HCT116 (cell line): ENCODE data around the gene MED15. TPM values are rescaled to one million over a fixed set of nuclear protein-coding genes. Genes with fewer than 3 reads are reported as not detected.

ENCODE experiments used
- ATAC-seq: fragments of 200-7000 bp; cut with Tn5 transposase; 2 replicates; pipeline ENCODE4 v1.9.1; 2020; ENCODE audit warnings: mild to moderate bottlenecking, moderate library complexity
- BruUV-seq: library from RNA; stranded (reverse); fragments of 400-500 nt; replicated peaks from 2 replicates; lab custom pipeline; 2021; lab: Mats Ljungman, UMichigan
- CTCF ChIA-PET: fragments of 300-600 bp; sonication (Branson Sonifier 250); formaldehyde crosslinking; loops from one replicate; lab custom pipeline; 2021; ENCODE audit warnings: antibody characterized with exemption; lab: Charles Lee
- POLR2A ChIA-PET: fragments of 300-600, 350-600 bp; sonication (Branson Sonifier 250); formaldehyde crosslinking; loops from one replicate; lab custom pipeline; 2021; ENCODE audit warnings: antibody characterized with exemption; lab: Charles Lee
- RAD21 ChIA-PET, 2 experiments: fragments of 300-600 bp; sonication (Branson Sonifier 250); formaldehyde crosslinking; loops; one replicate each; lab custom pipeline; 2023; ENCODE audit warnings: low total read pairs in 2 of 2; ENCODE audit not compliant: uncharacterized antibody in 2 of 2, unreplicated experiment in 2 of 2, low non-redundant PET in 1 of 2; lab: Charles Lee
- DNase-seq: peaks from one replicate; pipeline ENCODE4 v3.0.0-alpha.2; 2010; ENCODE audit warnings: low read depth, low spot score
- H2AFZ ChIP-seq: fragments of 200-600 bp; shearing (Covaris generic), sonication (generic); 2 replicates; pipeline ENCODE4 v1.6.1; 2017; ENCODE audit warnings: low read depth, mixed run types, mixed read lengths, antibody characterized with exemption, low read length; ENCODE audit not compliant: poor library complexity, severe bottlenecking
- H3K27ac ChIP-seq: 2 replicates; pipeline ENCODE4 v1.5.1; 2012; ENCODE audit warnings: low read depth, low read length
- H3K27me3 ChIP-seq: fragments of 200-600 bp; sonication (generic); 2 replicates; pipeline ENCODE4 v1.6.1; 2016; ENCODE audit warnings: mixed run types, low read length, mixed read lengths; ENCODE audit not compliant: insufficient read depth
- H3K36me3 ChIP-seq, 2 experiments: fragments of 200-500 bp in 1 of 2; fragments of 200-600 bp in 1 of 2; sonication (Bioruptor generic) in 1 of 2; sonication (generic) in 1 of 2; 2 replicates each; pipeline versions ENCODE4 v1.5.1 to v1.6.1; 2014 to 2016; ENCODE audit warnings: low read length in 2 of 2, inconsistent platforms in 1 of 2, mixed read lengths in 1 of 2, mixed run types in 1 of 2; ENCODE audit not compliant: insufficient read depth in 2 of 2, control insufficient read depth in 1 of 2
- H3K4me1 ChIP-seq, 2 experiments: fragments of 200-600 bp in 1 of 2; sonication (generic) in 1 of 2; 2 replicates each; pipeline versions ENCODE4 v1.5.1 to v1.6.1; 2012 to 2017; ENCODE audit warnings: low read length in 2 of 2, inconsistent platforms in 1 of 2, mild to moderate bottlenecking in 1 of 2, mixed read lengths in 1 of 2, mixed run types in 1 of 2, moderate library complexity in 1 of 2; ENCODE audit not compliant: insufficient read depth in 2 of 2, control insufficient read depth in 1 of 2
- H3K4me2 ChIP-seq: fragments of 200-600 bp; sonication (generic); 2 replicates; pipeline ENCODE4 v1.6.1; 2017; ENCODE audit warnings: mixed run types, low read length, mixed read lengths
- H3K4me3 ChIP-seq, 2 experiments: fragments of 200-600 bp in 1 of 2; sonication (generic) in 1 of 2; replicated peaks in 1 of 2; 2 replicates each; pipeline ENCODE4 v1.5.1; 2011 to 2016; ENCODE audit warnings: low read length in 2 of 2, control low read depth in 1 of 2, low read depth in 1 of 2, mild to moderate bottlenecking in 1 of 2, mixed read lengths in 1 of 2, mixed run types in 1 of 2
- H3K79me2 ChIP-seq: fragments of 200-600 bp; sonication (generic); 2 replicates; pipeline ENCODE4 v1.6.1; 2017; ENCODE audit warnings: mild to moderate bottlenecking, mixed run types, low read length, moderate library complexity, mixed read lengths; ENCODE audit not compliant: insufficient read depth
- H3K9ac ChIP-seq: fragments of 200-600 bp; sonication (generic); 2 replicates; pipeline ENCODE4 v1.6.1; 2016; ENCODE audit warnings: low read length, mixed read lengths
- H3K9me2 ChIP-seq: fragments of 200-600 bp; sonication (generic), shearing (Covaris generic); 2 replicates; pipeline ENCODE4 v1.6.1; 2017; ENCODE audit warnings: mixed run types, mild to moderate bottlenecking, moderate library complexity; ENCODE audit not compliant: insufficient read depth
- H3K9me3 ChIP-seq, 2 experiments: fragments of 200-500 bp in 1 of 2; fragments of 200-600 bp in 1 of 2; sonication (Bioruptor generic) in 1 of 2; sonication (generic) in 1 of 2; 2 replicates each; pipeline ENCODE4 v1.6.1; 2014 to 2017; ENCODE audit warnings: low read length in 2 of 2, mixed read lengths in 2 of 2, inconsistent platforms in 1 of 2, low read depth in 1 of 2, mild to moderate bottlenecking in 1 of 2, mixed run types in 1 of 2, moderate library complexity in 1 of 2; ENCODE audit not compliant: control insufficient read depth in 1 of 2, insufficient read depth in 1 of 2
- H4K20me1 ChIP-seq: fragments of 200-600 bp; sonication (generic), shearing (Covaris generic); 2 replicates; pipeline ENCODE4 v1.6.1; 2017; ENCODE audit warnings: mixed run types, mild to moderate bottlenecking, moderate library complexity; ENCODE audit not compliant: insufficient read depth
- CBX3 ChIP-seq: IDR thresholded peaks from 2 replicates; pipeline ENCODE4 v1.6.1; 2012; ENCODE audit warnings: low read depth
- EGR1 ChIP-seq: IDR thresholded peaks from 2 replicates; pipeline ENCODE4 v1.6.1; 2012; ENCODE audit warnings: low read depth
- TCF7L2 ChIP-seq: IDR thresholded peaks from 2 replicates; pipeline ENCODE4 v1.7.0; 2011; ENCODE audit warnings: borderline replicate concordance, inconsistent platforms; ENCODE audit not compliant: insufficient read depth, insufficient read length; ENCODE audit errors: extremely low read depth
- YY1 ChIP-seq: IDR thresholded peaks from 2 replicates; pipeline ENCODE4 v1.6.1; 2011; ENCODE audit warnings: low read length, low read depth, moderate library complexity, mild to moderate bottlenecking; ENCODE audit not compliant: insufficient replicate concordance; ENCODE audit errors: extremely low read depth
- ZNF274 ChIP-seq: fragments of 200-500 bp; sonication (Bioruptor generic); IDR thresholded peaks from 2 replicates; pipeline ENCODE4 v1.6.1; 2014; ENCODE audit warnings: mild to moderate bottlenecking, low read depth, low read length, inconsistent platforms
- intact Hi-C: fragments of 100-400 bp; cut with micrococcal nuclease; formaldehyde crosslinking; loops from 2 replicates; pipeline ENCODE4 v1.10.0; 2022
- total RNA-seq: library from RNA; stranded (reverse); gene quantifications from one replicate; pipeline ENCODE4 v1.2.1, GENCODE V29; 2021; ENCODE audit not compliant: unreplicated experiment
- TF ChIP-seq, protein P1 (sequence below): IDR thresholded peaks from 2 replicates; pipeline ENCODE4 v1.6.1; 2012
- TF ChIP-seq, protein P2 (sequence below): IDR thresholded peaks from 2 replicates; pipeline ENCODE4 v1.6.1; 2012; ENCODE audit warnings: low read depth

Gene MED15
- total RNA-seq, 1 experiment from 2014 or later: 81.3 TPM

DNA sequence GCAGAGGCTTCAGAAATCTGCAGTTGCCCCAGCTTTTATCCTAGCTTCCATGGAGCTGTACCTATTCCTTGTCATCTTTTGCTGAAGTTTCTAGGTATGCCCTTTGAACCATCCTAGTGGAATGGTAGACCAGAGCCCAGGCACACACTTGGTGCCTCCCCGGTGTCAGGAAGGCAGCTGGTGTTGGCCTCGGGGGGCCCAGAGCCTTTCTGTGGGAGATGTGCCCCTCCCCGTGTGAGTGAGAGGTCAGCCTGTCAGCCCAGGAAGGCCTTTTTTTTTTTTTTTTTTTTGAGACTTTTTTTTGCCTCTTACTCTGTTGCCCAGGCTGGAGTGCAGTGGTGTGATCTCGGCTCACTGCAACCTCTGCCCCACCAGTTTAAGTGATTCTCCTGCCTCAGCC is 58.4 kb downstream of the MED15 start (continued):
- no peak for TF ChIP-seq TCF7L2
- no peak for TF ChIP-seq CBX3
- no peak for TF ChIP-seq EGR1
- TF ChIP-seq, protein P1, sequence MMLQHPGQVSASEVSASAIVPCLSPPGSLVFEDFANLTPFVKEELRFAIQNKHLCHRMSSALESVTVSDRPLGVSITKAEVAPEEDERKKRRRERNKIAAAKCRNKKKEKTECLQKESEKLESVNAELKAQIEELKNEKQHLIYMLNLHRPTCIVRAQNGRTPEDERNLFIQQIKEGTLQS: no peak
- TF ChIP-seq, all 23 proteins: peak for 0

DNA sequence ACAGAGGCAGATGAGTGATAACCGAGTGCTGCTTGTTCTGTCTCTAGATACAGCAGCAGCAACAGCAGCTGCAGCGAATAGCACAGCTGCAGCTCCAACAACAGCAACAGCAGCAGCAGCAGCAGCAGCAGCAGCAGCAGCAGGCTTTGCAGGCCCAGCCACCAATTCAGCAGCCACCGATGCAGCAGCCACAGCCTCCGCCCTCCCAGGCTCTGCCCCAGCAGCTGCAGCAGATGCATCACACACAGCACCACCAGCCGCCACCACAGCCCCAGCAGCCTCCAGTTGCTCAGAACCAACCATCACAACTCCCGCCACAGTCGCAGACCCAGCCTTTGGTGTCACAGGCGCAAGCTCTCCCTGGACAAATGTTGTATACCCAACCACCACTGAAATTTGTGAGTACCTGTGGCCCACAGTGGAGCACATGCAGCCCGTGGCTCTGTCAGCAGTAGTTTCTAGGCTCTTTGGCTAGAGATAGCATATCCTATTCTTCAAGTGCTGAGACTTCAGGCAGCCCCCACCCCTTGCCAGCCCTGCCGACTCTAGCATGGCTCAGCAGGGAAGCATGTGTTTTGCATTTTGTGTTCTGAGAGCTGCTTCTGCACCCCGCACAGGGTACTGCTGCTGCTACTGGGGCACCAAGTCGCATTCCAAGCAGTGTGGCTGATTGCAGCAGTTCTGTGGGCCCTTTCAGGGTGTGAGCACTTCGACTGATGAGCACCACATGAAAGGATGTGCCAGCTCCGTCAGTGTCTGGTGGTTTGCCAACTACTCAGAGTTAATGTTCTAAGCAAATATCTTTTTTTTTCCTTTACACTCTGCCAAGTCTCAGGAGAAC is 59.2 kb downstream of the MED15 start:
- no TSS peak for BruUV-seq
- Histone ChIP-seq H3K27me3 (no peaks in the 10 kb centered on the region), H3K36me3 (peaks cover 15 to 45% of the 10 kb centered on the region in 2 experiments), H3K4me2 (peak overlapping the region; percentile 63), H2AFZ (no peak overlapping the region), H3K4me1 (peaks cover 42 to 64% of the 10 kb centered on the region in 2 experiments), H3K9ac (peak overlapping the region; percentile 26), H3K27ac (peak overlapping the region; percentile 31; the same call in 1 of the 2 replicates), H3K9me2 (no peaks in the 10 kb centered on the region), H4K20me1 (no peaks in the 10 kb centered on the region), H3K4me3 (no peak overlapping the region), H3K9me3 (no peaks in the 10 kb centered on the region), H3K79me2 (peaks cover 15% of the 10 kb centered on the region; the same call in 1 of the 2 replicates)
- ChIA-PET POLR2A (no interaction called here), RAD21 (no interaction called here), CTCF (no interaction called here)
- intact Hi-C loops: no loop called here
- ATAC-seq (no peak), DNase-seq (no peak)
- TF ChIP-seq YY1: no peak
- TF ChIP-seq TCF7L2: no peak
- no peak for TF ChIP-seq ZNF274
- TF ChIP-seq CBX3: no peak
- TF ChIP-seq, protein P2, sequence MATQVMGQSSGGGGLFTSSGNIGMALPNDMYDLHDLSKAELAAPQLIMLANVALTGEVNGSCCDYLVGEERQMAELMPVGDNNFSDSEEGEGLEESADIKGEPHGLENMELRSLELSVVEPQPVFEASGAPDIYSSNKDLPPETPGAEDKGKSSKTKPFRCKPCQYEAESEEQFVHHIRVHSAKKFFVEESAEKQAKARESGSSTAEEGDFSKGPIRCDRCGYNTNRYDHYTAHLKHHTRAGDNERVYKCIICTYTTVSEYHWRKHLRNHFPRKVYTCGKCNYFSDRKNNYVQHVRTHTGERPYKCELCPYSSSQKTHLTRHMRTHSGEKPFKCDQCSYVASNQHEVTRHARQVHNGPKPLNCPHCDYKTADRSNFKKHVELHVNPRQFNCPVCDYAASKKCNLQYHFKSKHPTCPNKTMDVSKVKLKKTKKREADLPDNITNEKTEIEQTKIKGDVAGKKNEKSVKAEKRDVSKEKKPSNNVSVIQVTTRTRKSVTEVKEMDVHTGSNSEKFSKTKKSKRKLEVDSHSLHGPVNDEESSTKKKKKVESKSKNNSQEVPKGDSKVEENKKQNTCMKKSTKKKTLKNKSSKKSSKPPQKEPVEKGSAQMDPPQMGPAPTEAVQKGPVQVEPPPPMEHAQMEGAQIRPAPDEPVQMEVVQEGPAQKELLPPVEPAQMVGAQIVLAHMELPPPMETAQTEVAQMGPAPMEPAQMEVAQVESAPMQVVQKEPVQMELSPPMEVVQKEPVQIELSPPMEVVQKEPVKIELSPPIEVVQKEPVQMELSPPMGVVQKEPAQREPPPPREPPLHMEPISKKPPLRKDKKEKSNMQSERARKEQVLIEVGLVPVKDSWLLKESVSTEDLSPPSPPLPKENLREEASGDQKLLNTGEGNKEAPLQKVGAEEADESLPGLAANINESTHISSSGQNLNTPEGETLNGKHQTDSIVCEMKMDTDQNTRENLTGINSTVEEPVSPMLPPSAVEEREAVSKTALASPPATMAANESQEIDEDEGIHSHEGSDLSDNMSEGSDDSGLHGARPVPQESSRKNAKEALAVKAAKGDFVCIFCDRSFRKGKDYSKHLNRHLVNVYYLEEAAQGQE: no peak
- TF ChIP-seq, all 23 proteins: peak for 0
